Vagina (tissue), 2 donors: ENCODE data around the gene GTPBP4.

ENCODE experiments used
- POLR2AphosphoS5 ChIP-seq, 2 donors: sonication (generic); formaldehyde crosslinking; IDR thresholded peaks; one replicate each; pipeline ENCODE4 v1.9.0; 2017; ENCODE audit warnings: antibody characterized with exemption in 2 of 2, mild to moderate bottlenecking in 2 of 2, low read depth in 1 of 2; ENCODE audit not compliant: insufficient read depth in 1 of 2
- TF ChIP-seq, protein P1 (sequence below), 3 experiments: fragments of 450-650 bp in 2 of 3; fragments of 200-600 bp in 1 of 3; sonication (generic) in 1 of 3; IDR thresholded peaks; one replicate each; pipeline ENCODE4 v1.5.1; 2017 to 2019; ENCODE audit warnings: antibody characterized with exemption in 3 of 3, mild to moderate bottlenecking in 2 of 3, moderate library complexity in 2 of 3

DNA sequence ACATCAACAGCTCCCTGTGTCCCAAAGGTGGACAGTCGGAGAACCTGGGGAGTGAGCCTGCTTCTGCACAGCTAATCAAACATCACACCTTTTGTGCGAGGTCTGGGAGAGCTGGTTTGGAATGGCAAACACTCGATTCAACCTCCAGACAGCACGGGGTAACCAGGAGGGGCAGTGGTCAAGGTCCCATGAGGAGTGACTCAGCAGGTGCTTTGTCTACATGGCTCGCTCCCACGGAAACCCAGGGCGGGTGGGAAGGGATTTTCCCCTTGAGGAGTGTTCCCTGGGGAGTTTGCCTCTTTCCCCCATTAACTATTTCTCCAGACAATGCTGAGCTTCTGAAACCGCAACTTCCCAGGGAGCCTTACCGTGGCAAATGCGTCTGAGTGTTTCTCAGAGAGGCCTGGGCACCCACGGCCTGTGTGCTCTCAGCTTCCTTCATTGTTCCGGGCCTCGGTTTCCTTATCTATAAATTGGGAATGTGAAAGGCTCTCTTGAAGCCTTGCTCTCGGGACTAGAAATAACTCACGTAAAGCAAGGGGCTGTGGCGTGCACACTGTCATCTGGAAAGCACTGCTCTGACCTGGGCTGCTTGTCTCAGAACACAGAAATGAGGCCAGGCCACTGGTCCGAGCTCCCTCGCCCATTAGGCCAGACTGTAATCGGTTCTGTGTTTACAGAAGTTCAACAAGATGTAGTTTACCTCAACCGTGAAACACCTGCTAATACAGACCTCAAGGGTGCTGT lies 14.0 kb upstream of the GTPBP4 start:
- TF ChIP-seq, protein P1, sequence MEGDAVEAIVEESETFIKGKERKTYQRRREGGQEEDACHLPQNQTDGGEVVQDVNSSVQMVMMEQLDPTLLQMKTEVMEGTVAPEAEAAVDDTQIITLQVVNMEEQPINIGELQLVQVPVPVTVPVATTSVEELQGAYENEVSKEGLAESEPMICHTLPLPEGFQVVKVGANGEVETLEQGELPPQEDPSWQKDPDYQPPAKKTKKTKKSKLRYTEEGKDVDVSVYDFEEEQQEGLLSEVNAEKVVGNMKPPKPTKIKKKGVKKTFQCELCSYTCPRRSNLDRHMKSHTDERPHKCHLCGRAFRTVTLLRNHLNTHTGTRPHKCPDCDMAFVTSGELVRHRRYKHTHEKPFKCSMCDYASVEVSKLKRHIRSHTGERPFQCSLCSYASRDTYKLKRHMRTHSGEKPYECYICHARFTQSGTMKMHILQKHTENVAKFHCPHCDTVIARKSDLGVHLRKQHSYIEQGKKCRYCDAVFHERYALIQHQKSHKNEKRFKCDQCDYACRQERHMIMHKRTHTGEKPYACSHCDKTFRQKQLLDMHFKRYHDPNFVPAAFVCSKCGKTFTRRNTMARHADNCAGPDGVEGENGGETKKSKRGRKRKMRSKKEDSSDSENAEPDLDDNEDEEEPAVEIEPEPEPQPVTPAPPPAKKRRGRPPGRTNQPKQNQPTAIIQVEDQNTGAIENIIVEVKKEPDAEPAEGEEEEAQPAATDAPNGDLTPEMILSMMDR (IDR thresholded peaks at IDR 0.05) = no peak
- no peak for TF ChIP-seq POLR2AphosphoS5 (IDR thresholded peaks at IDR 0.05; ENCODE audit: insufficient read depth in 1 of 2, low read depth in 1 of 2)
